ENCODE measurements around the gene TPPP.

The TPPP gene

DNA sequence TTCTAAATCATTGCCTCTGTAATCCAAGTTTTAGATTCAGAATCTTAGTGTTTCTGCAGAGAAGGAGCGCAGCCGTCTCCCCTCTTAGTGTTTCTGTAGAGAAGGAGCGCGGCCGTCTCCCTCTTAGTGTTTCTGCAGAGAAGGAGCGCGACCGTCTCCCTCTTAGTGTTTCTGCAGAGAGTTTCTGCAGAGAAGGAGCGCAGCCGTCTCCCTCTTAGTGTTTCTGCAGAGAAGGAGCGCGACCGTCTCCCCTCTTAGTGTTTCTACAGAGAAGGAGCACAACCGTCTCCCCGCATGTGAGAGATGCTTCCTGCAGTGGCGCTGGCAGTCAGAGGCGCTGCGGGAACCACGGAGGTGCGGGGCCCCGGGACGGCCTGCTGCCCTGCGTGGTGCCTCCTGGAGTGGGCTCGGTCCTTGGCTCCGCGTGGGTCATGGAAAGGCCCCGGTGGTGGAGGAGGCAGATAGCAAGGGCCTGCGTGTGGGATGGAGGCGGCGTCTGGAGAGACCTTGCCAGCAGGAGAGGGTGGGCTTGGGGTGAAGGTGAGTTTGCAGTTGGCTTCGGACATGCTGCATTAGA lies 70.1 kb downstream of the TPPP start:
- H3F3A ChIP-seq (ENCODE audit: insufficient read depth) = no peaks in the 10 kb centered on the region
- H3K9me2 ChIP-seq (replicated peaks; ENCODE audit: insufficient read depth, low read length) = no peaks in the 10 kb centered on the region
- H3K4me3 ChIP-seq (ENCODE audit: insufficient read depth, low read length, poor library complexity, severe bottlenecking) = no peak overlapping the region
- no peaks in the 10 kb centered on the region for H3K79me2 ChIP-seq (ENCODE audit: insufficient read depth, low read length)
- no peaks in the 10 kb centered on the region for H4K20me1 ChIP-seq (ENCODE audit: low read depth, low read length)
- H3K36me3 ChIP-seq (ENCODE audit: low read length) = no peaks in the 10 kb centered on the region; the same call in 1 of the 2 replicates
- H2AFZ ChIP-seq (ENCODE audit: low read depth, low read length, severe bottlenecking) = no peak overlapping the region
- H3K9me3 ChIP-seq (ENCODE audit: insufficient read depth, low read length) = no peaks in the 10 kb centered on the region
- no peak overlapping the region for H3K27ac ChIP-seq (ENCODE audit: low read depth, low read length)
- TF ChIP-seq, protein P1, sequence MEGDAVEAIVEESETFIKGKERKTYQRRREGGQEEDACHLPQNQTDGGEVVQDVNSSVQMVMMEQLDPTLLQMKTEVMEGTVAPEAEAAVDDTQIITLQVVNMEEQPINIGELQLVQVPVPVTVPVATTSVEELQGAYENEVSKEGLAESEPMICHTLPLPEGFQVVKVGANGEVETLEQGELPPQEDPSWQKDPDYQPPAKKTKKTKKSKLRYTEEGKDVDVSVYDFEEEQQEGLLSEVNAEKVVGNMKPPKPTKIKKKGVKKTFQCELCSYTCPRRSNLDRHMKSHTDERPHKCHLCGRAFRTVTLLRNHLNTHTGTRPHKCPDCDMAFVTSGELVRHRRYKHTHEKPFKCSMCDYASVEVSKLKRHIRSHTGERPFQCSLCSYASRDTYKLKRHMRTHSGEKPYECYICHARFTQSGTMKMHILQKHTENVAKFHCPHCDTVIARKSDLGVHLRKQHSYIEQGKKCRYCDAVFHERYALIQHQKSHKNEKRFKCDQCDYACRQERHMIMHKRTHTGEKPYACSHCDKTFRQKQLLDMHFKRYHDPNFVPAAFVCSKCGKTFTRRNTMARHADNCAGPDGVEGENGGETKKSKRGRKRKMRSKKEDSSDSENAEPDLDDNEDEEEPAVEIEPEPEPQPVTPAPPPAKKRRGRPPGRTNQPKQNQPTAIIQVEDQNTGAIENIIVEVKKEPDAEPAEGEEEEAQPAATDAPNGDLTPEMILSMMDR (IDR thresholded peaks at IDR 0.05; ENCODE audit: insufficient read depth, low read length, poor library complexity, severe bottlenecking) = no peak
- no peak for TF ChIP-seq EZH2phosphoT487 (conservative IDR thresholded peaks at IDR 0.05; ENCODE audit: low read length)
- no peak overlapping the region for H3K4me2 ChIP-seq (ENCODE audit: low read depth, low read length, poor library complexity, severe bottlenecking)
- H3K9ac ChIP-seq (ENCODE audit: low read length) = no peak overlapping the region
- H3K27me3 ChIP-seq (ENCODE audit: low read length) = no peaks in the 10 kb centered on the region

DNA sequence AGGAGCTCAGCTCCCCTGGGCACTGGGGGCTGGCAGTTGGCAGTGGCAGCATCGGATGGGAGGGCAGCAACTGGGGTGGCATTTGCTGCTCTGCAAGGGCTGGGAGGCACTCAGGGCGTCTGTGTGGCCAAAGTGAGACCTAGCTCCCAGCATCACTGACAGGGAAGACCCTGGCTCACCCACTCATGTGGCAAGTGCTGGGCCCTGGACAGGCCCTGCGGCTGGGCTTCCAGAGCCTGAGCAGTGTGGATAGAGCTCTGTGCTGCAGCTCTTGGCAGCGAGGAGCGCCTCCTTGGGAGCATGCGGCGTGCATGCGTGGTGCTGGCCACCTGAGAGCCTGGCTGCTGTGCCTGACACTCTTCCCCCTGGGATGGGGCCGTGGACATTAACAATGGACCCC lies 70.8 kb downstream of the TPPP start:
- Histone ChIP-seq H3K9me3 (ENCODE audit: insufficient read depth, low read length) (no peaks in the 10 kb centered on the region), H3K4me3 (ENCODE audit: insufficient read depth, low read length, poor library complexity, severe bottlenecking) (no peak overlapping the region), H3K27ac (ENCODE audit: low read depth, low read length) (no peak overlapping the region), H3K79me2 (ENCODE audit: insufficient read depth, low read length) (peaks cover 6% of the 10 kb centered on the region; the same call in 1 of the 2 replicates), H4K20me1 (ENCODE audit: low read depth, low read length) (no peaks in the 10 kb centered on the region), H3K9ac (ENCODE audit: low read length) (no peak overlapping the region), H3K36me3 (ENCODE audit: low read length) (no peaks in the 10 kb centered on the region; the same call in 1 of the 2 replicates), H2AFZ (ENCODE audit: low read depth, low read length, severe bottlenecking) (no peak overlapping the region), H3K4me2 (ENCODE audit: low read depth, low read length, poor library complexity, severe bottlenecking) (no peak overlapping the region), H3K27me3 (ENCODE audit: low read length) (no peaks in the 10 kb centered on the region), H3K9me2 (replicated peaks; ENCODE audit: insufficient read depth, low read length) (no peaks in the 10 kb centered on the region), H3F3A (ENCODE audit: insufficient read depth) (no peaks in the 10 kb centered on the region)
- TF ChIP-seq, protein P1 (IDR thresholded peaks at IDR 0.05; ENCODE audit: insufficient read depth, low read length, poor library complexity, severe bottlenecking) = no peak
- no peak for TF ChIP-seq EZH2phosphoT487 (conservative IDR thresholded peaks at IDR 0.05; ENCODE audit: low read length)

DNA sequence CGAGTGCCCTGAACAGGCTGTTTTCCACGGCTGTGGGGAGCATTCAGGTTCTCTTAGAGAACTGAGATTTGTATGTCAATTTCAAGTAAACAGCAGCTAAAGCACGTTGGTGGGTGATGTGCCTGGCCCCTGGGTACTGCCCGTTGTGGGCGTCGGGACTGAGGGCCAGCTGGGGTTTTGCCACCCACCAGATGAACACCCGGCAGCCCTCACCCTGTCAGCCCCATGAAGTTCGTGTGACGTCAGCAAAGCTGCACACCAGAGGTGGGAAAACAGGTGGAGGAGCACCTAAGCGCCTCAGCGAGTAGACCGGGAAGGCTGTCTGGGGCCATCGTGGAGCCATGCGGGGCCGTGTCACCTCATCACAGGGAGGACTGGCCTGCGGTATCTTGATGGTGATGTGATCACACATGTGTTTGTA lies 71.8 kb downstream of the TPPP start:
- Histone ChIP-seq H4K20me1 (ENCODE audit: low read depth, low read length) (no peaks in the 10 kb centered on the region), H3K4me3 (ENCODE audit: insufficient read depth, low read length, poor library complexity, severe bottlenecking) (no peak overlapping the region), H3K4me2 (ENCODE audit: low read depth, low read length, poor library complexity, severe bottlenecking) (no peak overlapping the region), H3F3A (ENCODE audit: insufficient read depth) (no peaks in the 10 kb centered on the region), H3K27ac (ENCODE audit: low read depth, low read length) (no peak overlapping the region), H3K79me2 (ENCODE audit: insufficient read depth, low read length) (peaks cover 16% of the 10 kb centered on the region), H2AFZ (ENCODE audit: low read depth, low read length, severe bottlenecking) (no peak overlapping the region), H3K9ac (ENCODE audit: low read length) (no peak overlapping the region), H3K27me3 (ENCODE audit: low read length) (no peaks in the 10 kb centered on the region), H3K36me3 (ENCODE audit: low read length) (no peaks in the 10 kb centered on the region; the same call in 1 of the 2 replicates), H3K9me3 (ENCODE audit: insufficient read depth, low read length) (no peaks in the 10 kb centered on the region), H3K9me2 (replicated peaks; ENCODE audit: insufficient read depth, low read length) (no peaks in the 10 kb centered on the region)
- TF ChIP-seq, protein P1 (IDR thresholded peaks at IDR 0.05; ENCODE audit: insufficient read depth, low read length, poor library complexity, severe bottlenecking) = no peak
- TF ChIP-seq EZH2phosphoT487 (conservative IDR thresholded peaks at IDR 0.05; ENCODE audit: low read length) = no peak
